Melanocyte of skin (primary cell): ENCODE results near the gene ZEB2. TPM values are rescaled to one million over a fixed set of nuclear protein-coding genes. Genes with fewer than 3 reads are reported as not detected.

Experiments used
- small RNA-seq, 2 donors: library from RNA; depleted of rRNA; stranded (forward); fragments of <200 nt; gene quantifications; one replicate each; pipeline ENCODE3, GENCODE V24; 2012
- total RNA-seq, 2 donors: library from RNA; depleted of rRNA; stranded (reverse); fragments of >200 nt; gene quantifications; 2 replicates each; pipeline ENCODE4 v1.2.3, GENCODE V29; 2012

The ZEB2 gene
- 100 to 1,000 TPM; 210 to 234 TPM for total RNA-seq

DNA sequence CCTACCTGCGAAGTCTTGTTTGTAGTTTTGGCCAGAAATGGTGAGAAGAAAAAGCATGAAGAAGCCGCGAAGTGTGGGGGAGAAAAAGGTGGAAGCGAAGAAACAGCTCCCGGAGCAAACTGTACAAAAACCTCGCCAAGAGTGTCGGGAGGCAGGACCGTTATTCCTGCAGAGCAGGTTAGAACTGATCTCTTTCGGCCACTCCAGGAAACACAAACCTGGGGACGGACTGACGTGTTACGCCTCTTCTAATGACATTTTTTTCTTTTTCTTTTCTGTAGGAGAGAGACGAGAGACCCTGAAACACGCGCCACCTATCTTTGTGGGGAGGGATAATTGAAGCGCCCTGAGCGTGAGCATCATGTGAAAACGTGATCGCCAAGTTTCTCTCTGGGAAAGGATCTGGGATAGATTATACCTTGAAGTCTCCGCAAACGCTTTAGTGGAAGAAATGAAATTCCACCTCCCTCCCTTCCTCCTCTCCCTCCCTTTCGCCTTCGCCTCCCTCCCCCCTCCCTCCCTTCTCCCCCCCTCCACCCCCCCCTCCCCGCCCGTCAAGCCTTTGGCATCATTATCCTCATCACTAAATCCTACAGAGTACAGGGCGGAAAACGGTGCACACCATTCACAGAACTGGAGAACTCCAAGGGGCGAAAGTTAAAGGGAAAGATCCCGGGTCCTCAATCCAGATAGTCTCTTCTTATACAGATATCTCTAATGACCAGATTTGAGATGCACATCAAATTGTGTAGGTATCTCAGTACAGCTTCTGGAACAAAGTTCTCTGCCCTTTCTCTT, at the start of gene ZEB2:
ZEB2 (minus strand) TSS at position 186 of the 798 bp plus-strand sequence. CDS start 2,769 bp downstream, outside the sequence.

Small RNA genes lying within 50 kb of the gene (small RNA-seq; reads per million reads assigned to genes)
- 0 reads per million in 2 donors for gene RF01987
